Measurements from ENCODE around the gene LRIG1. TPM values are rescaled to one million over a fixed set of nuclear protein-coding genes. Genes with fewer than 3 reads are reported as not detected.

Gene LRIG1
- total and polyA plus RNA-seq, 2 donors from 2014 or later: 8.2 to 20.6 TPM

GRCh38 chr3:66476852-66477381, 23.9 kb downstream of the LRIG1 start:
- no peak overlapping the region for H3K27ac ChIP-seq (ENCODE audit: low read depth in 2 of 2, low read length in 2 of 2)
- intact Hi-C loops (cut with DNase I): no loop called here
- no peaks in the 10 kb centered on the region for H3K27me3 ChIP-seq (ENCODE audit: control insufficient read depth, insufficient read depth, low read length)
- FAIRE-seq (no peak), DNase-seq (no peak)
- no peak overlapping the region for H3K9ac ChIP-seq (ENCODE audit: low read length in 3 of 3)
- peaks cover 0 to 23% (median 17%) of the 10 kb centered on the region in 3 donors for H3K4me1 ChIP-seq (ENCODE audit: control insufficient read depth in 2 of 3, insufficient read depth in 2 of 3, low read depth in 1 of 3, low read length in 3 of 3)
- H3K36me3 ChIP-seq (ENCODE audit: control insufficient read depth in 2 of 3, insufficient read depth in 3 of 3, low read length in 3 of 3): no peaks in the 10 kb centered on the region
- no peaks in the 10 kb centered on the region for H3K9me3 ChIP-seq (ENCODE audit: control insufficient read depth in 2 of 3, insufficient read depth in 1 of 3, low read length in 3 of 3)
- H3K4me3 ChIP-seq (ENCODE audit: low read length in 3 of 3): no peak overlapping the region
- no peak for TF ChIP-seq CTCF (IDR thresholded peaks at IDR 0.05; ENCODE audit: borderline replicate concordance, extremely low read depth, insufficient read depth)

- Histone ChIP-seq H3K4me3 (ENCODE audit: low read length in 3 of 3) (no peak overlapping the region), H3K27me3 (ENCODE audit: control insufficient read depth, insufficient read depth, low read length) (no peaks in the 10 kb centered on the region), H3K4me1 (ENCODE audit: control insufficient read depth in 2 of 3, insufficient read depth in 2 of 3, low read depth in 1 of 3, low read length in 3 of 3) (peaks cover 0 to 14% (median 9%) of the 10 kb centered on the region in 3 donors), H3K9me3 (ENCODE audit: control insufficient read depth in 2 of 3, insufficient read depth in 1 of 3, low read length in 3 of 3) (no peaks in the 10 kb centered on the region), H3K9ac (ENCODE audit: low read length in 3 of 3) (no peak overlapping the region), H3K27ac (ENCODE audit: low read depth in 2 of 2, low read length in 2 of 2) (no peak overlapping the region), H3K36me3 (ENCODE audit: control insufficient read depth in 2 of 3, insufficient read depth in 3 of 3, low read length in 3 of 3) (no peaks in the 10 kb centered on the region)
- no peak for FAIRE-seq
- DNase-seq: no peak
- intact Hi-C loops (cut with DNase I): no loop called here
- TF ChIP-seq CTCF (IDR thresholded peaks at IDR 0.05; ENCODE audit: borderline replicate concordance, extremely low read depth, insufficient read depth): no peak
Observed at GRCh38 chr3:66475386-66476020, 25.3 kb downstream of the LRIG1 start.

GRCh38 chr3:66473692-66474091, 27.1 kb downstream of the LRIG1 start:
- H3K9ac ChIP-seq (ENCODE audit: low read length in 3 of 3): no peak overlapping the region
- FAIRE-seq: no peak
- no peaks in the 10 kb centered on the region for H3K9me3 ChIP-seq (ENCODE audit: control insufficient read depth in 2 of 3, insufficient read depth in 1 of 3, low read length in 3 of 3)
- H3K27ac ChIP-seq (ENCODE audit: low read depth in 2 of 2, low read length in 2 of 2): no peak overlapping the region
- DNase-seq: peak in 1 of 5 donors; percentile 55
- no peaks in the 10 kb centered on the region for H3K27me3 ChIP-seq (ENCODE audit: control insufficient read depth, insufficient read depth, low read length)
- intact Hi-C loops (cut with DNase I): no loop called here
- TF ChIP-seq CTCF (IDR thresholded peaks at IDR 0.05; ENCODE audit: borderline replicate concordance, extremely low read depth, insufficient read depth): no peak
- peaks cover 0 to 14% (median 7%) of the 10 kb centered on the region in 3 donors for H3K4me1 ChIP-seq (ENCODE audit: control insufficient read depth in 2 of 3, insufficient read depth in 2 of 3, low read depth in 1 of 3, low read length in 3 of 3)
- H3K4me3 ChIP-seq (ENCODE audit: low read length in 3 of 3): no peak overlapping the region
- no peaks in the 10 kb centered on the region for H3K36me3 ChIP-seq (ENCODE audit: control insufficient read depth in 2 of 3, insufficient read depth in 3 of 3, low read length in 3 of 3)
